ENCODE results near the gene SUGCT. TPM values are rescaled to one million over a fixed set of nuclear protein-coding genes. Genes with fewer than 3 reads are reported as not detected.

Gene SUGCT
- total RNA-seq, 1 donor from 2014 or later: 9.8 TPM

DNA sequence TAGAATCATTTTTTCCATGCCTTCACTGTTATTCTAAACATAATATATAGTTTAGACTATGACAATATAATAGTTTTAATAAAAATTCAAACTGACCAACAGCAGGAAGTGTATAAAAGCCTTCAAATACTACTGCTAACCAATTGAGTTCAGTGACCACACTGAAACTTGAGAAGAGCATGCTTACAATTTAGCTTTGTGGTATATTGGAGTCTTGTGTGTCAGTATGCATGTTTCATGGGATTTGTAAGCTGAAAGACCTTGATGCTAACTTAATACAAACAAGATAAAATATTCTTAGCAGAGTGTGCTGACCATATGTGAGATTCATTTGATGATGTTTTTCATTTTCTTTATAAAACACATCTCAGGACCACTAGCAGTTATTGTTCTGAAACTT is 395.5 kb downstream of the SUGCT start:
- peaks cover 3% of the 10 kb centered on the region for H3K9me3 Mint-ChIP-seq
- no peaks in the 10 kb centered on the region for H3K27me3 Mint-ChIP-seq (ENCODE audit: low read depth)
- TF ChIP-seq, protein P1, sequence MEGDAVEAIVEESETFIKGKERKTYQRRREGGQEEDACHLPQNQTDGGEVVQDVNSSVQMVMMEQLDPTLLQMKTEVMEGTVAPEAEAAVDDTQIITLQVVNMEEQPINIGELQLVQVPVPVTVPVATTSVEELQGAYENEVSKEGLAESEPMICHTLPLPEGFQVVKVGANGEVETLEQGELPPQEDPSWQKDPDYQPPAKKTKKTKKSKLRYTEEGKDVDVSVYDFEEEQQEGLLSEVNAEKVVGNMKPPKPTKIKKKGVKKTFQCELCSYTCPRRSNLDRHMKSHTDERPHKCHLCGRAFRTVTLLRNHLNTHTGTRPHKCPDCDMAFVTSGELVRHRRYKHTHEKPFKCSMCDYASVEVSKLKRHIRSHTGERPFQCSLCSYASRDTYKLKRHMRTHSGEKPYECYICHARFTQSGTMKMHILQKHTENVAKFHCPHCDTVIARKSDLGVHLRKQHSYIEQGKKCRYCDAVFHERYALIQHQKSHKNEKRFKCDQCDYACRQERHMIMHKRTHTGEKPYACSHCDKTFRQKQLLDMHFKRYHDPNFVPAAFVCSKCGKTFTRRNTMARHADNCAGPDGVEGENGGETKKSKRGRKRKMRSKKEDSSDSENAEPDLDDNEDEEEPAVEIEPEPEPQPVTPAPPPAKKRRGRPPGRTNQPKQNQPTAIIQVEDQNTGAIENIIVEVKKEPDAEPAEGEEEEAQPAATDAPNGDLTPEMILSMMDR (IDR thresholded peaks at IDR 0.05; ENCODE audit: unreplicated experiment): no peak
- no peak overlapping the region for H3K4me3 Mint-ChIP-seq
- H3K36me3 Mint-ChIP-seq: no peaks in the 10 kb centered on the region
- DNase-seq (ENCODE audit: low spot score in 2 of 2, unreplicated experiment in 2 of 2): no peak
- no peak overlapping the region for H3K27ac Mint-ChIP-seq
- H3K4me1 Mint-ChIP-seq: peaks cover 33% of the 10 kb centered on the region

DNA sequence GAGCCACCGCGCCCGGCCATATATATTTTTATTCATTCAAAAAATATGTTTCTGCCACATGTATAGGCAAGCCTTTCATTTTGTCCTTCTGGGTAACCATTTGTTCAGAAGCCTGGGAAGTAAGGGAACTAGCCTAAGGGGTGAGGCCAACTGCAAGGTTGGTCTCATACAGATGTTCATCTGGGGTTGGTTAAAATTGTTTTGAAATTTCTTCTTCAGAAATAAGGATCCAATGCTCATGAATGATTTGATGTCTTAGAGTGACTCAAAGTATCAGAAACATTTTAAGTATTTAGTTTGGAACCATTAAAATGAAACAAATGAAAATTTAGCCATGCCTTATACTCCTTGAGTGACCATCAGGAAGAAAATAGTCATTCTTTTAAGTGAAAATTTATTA is 397.2 kb downstream of the SUGCT start:
- no peak for DNase-seq (ENCODE audit: low spot score in 2 of 2, unreplicated experiment in 2 of 2)
- Mint-ChIP-seq H3K4me3 (no peak overlapping the region), H3K9me3 (peaks cover 3% of the 10 kb centered on the region), H3K27ac (no peak overlapping the region), H3K4me1 (peaks cover 27% of the 10 kb centered on the region), H3K27me3 (ENCODE audit: low read depth) (no peaks in the 10 kb centered on the region), H3K36me3 (no peaks in the 10 kb centered on the region)
- TF ChIP-seq, protein P1 (IDR thresholded peaks at IDR 0.05; ENCODE audit: unreplicated experiment): no peak

DNA sequence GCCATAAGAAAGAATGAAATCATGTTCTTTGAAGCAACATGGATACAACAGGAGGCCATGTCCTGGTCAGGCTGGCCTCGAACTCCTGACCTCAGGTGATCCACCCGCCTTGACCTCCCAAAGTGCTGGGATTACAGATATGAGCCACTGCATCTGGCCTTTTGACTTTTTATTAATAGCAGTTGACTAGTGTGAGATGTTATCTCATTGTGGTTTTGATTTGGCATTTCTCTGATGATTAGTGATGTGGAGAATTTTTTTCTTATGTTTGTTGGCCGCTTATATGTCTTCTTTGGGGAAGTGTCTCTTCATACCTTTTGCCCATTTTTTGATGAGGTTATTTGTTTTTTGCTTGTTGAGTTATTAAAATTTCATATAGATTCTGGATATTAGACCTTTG is 400.9 kb downstream of the SUGCT start:
- no peak for DNase-seq (ENCODE audit: low spot score in 2 of 2, unreplicated experiment in 2 of 2)
- TF ChIP-seq, protein P1 (IDR thresholded peaks at IDR 0.05; ENCODE audit: unreplicated experiment): no peak
- H3K4me1 Mint-ChIP-seq: peaks cover 18% of the 10 kb centered on the region
- H3K36me3 Mint-ChIP-seq: no peaks in the 10 kb centered on the region
- peaks cover 6% of the 10 kb centered on the region for H3K9me3 Mint-ChIP-seq
- H3K4me3 Mint-ChIP-seq: no peak overlapping the region
- H3K27me3 Mint-ChIP-seq (ENCODE audit: low read depth): no peaks in the 10 kb centered on the region
- H3K27ac Mint-ChIP-seq: peak overlapping the region; percentile 72

DNA sequence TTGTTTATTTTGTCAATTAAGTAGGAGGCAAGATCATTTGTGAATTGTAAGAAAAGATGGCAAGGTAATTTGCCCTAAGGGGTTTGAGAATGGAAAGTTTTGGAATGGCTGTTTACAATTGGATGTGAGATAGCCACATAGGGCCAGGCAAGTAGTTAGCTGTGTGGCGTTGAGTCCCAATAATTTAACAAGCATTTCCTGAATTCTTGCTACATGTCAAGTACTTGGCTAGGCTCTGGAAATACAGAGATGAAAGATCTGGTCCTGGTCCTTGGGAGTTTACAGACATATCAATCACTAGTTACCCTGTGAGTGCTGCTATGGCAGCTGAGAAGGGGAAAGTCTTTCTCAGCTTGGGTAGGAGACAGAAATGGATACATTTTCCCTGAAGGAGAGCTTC is 401.6 kb downstream of the SUGCT start:
- Mint-ChIP-seq H3K4me3 (no peak overlapping the region), H3K4me1 (peaks cover 17% of the 10 kb centered on the region), H3K27ac (peak overlapping the region; percentile 77), H3K27me3 (ENCODE audit: low read depth) (no peaks in the 10 kb centered on the region), H3K9me3 (peaks cover 6% of the 10 kb centered on the region), H3K36me3 (no peaks in the 10 kb centered on the region)
- TF ChIP-seq, protein P1 (IDR thresholded peaks at IDR 0.05; ENCODE audit: unreplicated experiment): no peak
- no peak for DNase-seq (ENCODE audit: low spot score in 2 of 2, unreplicated experiment in 2 of 2)

DNA sequence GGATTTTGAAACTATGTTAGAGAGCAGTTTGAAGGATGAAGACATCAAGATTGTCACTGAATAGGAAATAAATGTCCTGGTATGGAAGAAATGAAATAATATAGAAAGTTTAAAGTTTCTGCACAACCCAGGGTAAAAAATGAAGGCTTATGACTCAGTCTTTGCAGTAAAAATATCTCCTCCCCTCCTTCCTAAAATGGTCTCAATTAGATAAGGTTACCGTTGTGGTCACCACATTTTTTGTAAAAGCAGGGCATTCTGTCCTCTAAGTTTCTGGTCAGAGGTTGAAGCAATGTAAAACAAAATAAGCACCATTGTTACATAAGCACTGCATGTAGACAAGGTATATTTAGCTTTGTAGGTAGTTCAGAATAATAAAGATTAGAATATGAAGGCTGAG is 403.5 kb downstream of the SUGCT start:
- H3K27me3 Mint-ChIP-seq (ENCODE audit: low read depth): no peaks in the 10 kb centered on the region

More for the DNA sequence above, 403.5 kb downstream of the SUGCT start:
- Mint-ChIP-seq H3K4me1 (peaks cover 32% of the 10 kb centered on the region), H3K36me3 (no peaks in the 10 kb centered on the region), H3K9me3 (peaks cover 3% of the 10 kb centered on the region), H3K27ac (no peak overlapping the region), H3K4me3 (no peak overlapping the region)
- no peak for DNase-seq (ENCODE audit: low spot score in 2 of 2, unreplicated experiment in 2 of 2)
- TF ChIP-seq, protein P1 (IDR thresholded peaks at IDR 0.05; ENCODE audit: unreplicated experiment): no peak

All from mesothelial cell of epicardium (in vitro differentiated cells).